ENCODE results near the gene DLK1.

Gene DLK1

DNA sequence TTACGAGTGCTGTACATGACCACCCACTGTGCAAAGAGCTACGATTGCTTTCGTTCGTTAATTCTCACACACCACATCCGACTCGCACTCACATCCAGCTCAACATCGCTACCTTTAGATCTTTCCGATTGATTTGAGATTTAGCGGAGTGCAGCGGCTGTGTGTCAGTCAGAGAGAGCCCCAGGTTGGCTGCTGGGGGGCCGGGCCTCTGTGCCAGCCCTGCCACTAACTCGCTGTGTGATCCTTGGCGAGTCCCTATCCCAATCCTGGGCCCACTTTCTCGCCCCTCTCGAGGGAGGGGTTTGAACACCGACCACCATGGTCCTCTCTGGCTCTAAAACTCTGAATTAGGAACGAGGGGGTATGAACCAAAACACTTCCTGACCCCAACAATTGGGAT lies 8.6 kb downstream of the DLK1 start:
- DNase-seq: no peak

DNA sequence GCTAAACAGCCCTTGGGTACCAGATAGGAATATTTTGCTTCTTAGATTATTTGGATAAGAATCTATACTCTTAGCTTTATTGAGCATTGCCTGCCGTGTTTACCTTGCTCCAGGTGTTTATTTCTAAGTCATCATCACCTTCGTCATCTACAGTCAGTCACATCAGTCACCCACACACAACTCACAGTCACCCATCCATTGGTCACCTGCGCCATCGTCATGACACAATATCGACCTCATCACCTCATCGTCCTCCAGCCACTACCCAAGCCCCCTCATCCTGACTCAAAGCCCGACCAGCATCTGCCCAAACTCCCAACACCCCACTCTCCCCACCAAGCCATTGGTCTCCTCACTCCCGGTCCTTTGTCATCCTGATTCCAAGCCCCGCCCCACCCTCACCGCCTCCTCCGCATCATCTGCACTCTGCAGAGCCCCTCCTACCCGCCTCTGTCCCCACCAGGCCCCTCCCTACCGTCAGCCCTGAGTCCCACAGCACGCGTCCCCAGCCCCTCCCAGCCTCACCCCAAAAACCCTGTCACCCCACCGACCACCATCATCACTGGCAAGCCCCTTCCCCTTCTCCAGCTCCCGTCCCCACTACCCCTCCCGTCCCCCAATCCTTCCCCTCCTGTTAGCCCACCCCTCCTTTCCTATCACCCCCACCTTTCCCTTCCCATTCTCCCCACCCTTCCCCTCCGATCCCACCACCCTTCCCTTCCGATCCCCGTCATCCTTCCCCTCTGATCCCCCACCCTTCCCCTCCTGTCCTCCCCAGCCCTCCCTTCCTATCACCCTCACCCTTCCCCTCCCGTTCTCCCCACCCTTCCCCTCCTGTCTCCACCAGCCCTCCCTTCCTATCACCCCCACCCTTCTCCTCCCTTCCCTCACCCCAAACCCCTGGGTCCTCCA lies 9.8 kb downstream of the DLK1 start:
- no peak for DNase-seq

GRCh38 chr14:100737526-100737925 lies 10.8 kb downstream of the DLK1 start:
- no peak for DNase-seq

DNA sequence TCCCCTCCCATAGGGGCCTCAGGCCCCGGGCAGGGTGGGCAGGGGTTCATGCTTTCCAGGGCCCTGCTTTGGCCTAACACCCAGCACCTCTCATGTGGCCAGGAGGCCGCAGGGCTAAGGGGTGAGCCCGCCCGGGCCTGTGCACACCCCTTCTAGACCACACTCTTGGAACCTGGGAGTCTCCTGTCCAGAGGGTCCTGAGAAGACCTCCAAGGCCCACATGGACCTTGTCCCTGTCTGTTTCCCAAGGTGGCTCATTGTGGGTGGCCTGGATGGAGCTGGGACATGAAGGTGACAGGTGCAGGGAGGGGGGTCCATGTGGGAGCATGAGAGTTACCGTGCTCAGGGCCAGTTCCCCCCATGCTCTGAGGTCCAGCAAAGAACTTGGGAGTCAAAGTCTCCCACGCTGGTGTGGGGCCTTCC lies 11.6 kb downstream of the DLK1 start:
- DNase-seq: no peak

GRCh38 chr14:100738704-100739131 lies 12.0 kb downstream of the DLK1 start:
- no peak for DNase-seq

DNA sequence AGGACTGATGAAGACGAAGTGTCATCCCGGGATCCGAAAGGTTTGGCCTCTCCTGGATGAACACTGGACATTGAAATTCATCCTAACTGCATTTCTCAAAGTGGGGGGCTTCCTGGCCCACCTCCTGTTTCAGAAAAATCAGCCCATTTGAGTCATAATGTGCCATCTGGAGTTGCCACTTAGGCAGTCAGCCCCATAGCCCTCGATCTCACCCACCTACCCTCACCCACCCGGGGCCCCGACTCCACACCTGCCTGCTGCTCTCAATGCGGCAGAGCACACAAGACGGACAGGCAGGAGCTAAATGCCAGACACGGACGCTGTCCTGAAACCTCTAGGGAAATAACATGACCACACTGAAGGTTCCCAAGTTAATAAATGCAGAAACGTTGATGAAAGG lies 12.6 kb downstream of the DLK1 start:
- no peak for DNase-seq

DNA sequence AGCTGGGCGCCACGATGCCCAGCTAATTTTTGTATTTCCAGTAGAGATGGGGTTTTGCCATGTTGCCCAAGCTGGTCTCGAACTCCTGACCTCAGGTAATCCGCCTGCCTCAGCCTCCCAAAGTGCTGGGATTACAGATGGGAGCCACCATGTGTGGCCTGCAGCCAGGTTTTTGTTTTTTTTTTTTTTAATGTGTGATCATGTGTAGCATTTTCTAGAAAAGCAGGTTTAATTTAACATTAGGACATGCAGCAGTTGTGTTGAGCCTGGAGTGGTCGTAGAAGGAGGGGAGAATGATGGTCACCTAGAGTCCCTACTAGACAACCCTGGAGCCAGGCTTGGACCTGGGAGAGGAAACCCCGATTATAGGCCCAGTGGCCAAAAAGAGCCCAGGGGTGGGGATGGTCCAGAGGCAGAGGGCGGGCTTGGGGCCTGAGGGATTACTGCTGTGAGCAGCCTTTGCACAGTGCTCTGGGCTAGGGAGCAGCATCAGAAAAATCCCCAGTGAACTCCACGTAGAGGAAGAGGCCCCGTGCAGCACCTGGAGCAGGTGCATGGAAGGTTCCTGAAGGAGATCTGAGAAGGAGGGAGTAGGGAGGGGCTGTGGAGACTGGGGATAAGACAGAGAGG lies 13.6 kb downstream of the DLK1 start:
- DNase-seq: no peak

GRCh38 chr14:100740929-100741328 lies 14.2 kb downstream of the DLK1 start:
- no peak for DNase-seq

GRCh38 chr14:100741966-100742365 lies 15.3 kb downstream of the DLK1 start:
- DNase-seq: no peak

- no peak for DNase-seq
Observed at GRCh38 chr14:100746326-100746725, 19.6 kb downstream of the DLK1 start.

GRCh38 chr14:100747021-100747586 lies 20.4 kb downstream of the DLK1 start:
- no peak for DNase-seq

DNA sequence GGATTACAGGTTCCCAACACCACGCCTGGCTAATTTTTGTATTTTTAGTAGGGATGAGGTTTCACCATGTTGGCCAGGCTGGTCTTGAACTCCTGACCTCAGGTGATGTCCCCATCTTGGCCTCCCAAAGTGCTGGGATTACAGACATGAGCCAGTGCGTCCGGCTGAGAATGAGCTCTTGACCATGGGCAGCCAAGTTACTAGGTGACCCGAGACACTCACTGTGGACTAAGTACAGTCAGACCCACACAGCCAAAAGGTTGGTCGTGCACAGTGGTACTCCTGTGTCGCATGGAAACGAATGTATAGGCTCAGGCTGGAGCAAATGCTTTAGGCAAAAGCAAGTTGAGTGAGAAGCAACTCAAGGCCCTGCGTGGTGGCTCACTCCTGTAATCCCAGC lies 21.0 kb downstream of the DLK1 start:
- no peak for DNase-seq

GRCh38 chr14:100748403-100748802 lies 21.7 kb downstream of the DLK1 start:
- DNase-seq: no peak

DNA sequence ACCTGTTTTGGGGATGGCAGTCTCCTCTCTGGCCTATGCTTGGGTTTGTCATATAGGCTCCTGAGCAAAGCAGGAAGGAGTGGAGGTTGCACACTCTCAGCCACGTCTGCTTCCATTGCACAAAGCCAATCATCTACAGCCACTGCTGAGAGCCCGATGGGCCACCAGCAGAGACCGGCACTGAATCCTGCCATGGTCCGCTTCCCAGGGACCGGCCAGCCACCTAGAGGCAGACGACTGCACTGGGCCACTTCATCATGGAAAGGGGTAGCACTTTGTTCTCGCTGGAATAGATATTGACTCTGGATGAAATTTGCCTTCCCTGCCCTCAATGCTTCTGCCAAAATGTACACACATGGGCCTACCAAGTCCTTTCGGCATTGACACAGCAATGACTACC lies 22.3 kb downstream of the DLK1 start:
- no peak for DNase-seq

DNA sequence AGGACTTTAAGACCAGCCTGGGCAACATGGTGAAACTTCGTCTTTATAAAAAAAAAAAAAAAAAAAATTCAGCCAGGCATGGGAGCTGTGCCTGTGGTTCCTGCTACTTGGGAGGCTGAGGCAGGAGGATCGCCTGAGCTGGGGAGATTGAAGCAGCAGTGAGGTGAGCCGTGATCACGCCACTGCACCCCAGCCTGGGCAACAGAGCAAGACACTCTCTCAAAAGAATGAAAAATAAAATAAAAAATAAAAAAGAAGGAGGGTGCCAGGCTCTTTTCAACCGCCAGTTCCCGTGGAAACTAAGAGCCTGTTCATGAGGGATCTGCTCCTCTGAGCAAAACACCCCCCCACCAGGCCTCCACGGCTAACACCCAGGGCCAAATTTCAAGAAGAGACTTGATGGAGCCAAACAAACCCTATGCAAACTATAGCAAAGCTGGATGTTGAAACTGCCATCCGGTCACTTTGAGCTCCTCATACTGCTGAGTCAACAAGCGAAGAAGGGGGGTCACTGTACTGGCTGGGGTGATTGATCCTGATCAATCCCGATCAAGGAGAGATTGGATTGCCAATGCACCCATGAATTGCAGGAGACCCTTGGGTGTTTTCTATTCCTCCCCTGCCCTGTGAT lies 23.4 kb downstream of the DLK1 start:
- no peak for DNase-seq

- no peak for DNase-seq
Observed at GRCh38 chr14:100750762-100751699, 24.3 kb downstream of the DLK1 start.

DNA sequence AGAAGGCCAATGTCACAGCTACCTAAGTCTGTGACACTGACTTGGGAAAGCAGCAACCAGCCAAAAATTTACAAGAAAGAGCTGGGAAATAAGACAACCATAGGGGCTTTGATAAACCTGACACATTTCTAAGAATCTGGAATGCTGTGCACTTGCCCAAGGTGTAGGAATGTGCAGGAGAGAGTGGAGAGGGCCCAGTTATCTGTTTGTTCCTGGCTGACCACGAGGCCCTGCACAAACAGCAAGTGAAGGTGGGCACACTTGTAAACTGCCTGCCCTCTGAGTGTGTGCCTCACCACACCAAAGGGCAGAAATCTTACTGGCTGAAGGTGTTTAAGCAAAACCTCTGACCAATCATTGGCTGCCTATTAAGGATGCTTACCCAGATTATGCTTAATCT lies 27.3 kb downstream of the DLK1 start:
- DNase-seq: no peak

DNA sequence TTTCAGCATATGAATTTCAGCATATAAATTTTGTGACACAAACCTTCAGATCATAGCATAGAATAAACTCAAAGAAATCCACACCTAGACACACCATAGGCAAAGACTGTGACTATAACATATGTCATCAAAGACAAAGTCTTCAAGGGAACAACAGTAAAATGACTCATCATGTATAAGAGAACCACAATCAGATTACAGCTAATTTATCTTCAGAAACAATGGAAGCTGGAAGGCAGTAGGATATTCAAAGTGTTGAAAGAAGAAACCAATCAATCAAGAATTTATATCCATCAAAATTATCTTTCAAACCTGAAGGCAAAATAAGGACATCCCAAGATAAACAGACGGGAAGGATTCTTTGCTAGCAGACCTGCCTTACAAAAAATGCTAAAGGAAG lies 29.0 kb downstream of the DLK1 start:
- DNase-seq: peak; percentile 52

DNA sequence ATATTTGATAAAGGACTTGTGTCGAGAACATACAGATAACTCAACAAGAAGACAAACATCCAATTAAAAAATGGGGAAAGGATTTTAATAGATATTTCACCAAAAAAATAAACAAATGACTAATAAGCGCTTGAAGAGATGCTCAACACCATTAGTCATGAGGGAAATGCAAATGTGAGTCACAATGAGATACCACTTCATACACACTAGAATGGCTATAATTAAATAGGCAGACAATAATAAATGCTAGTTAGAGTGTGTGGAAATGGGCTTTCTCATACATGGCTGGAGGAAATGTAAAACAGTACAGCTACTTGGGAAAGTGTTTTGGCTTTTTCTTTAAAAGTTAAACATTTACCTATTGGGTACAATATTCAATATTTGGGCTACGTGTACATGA lies 34.8 kb downstream of the DLK1 start:
- DNase-seq: no peak

DNA sequence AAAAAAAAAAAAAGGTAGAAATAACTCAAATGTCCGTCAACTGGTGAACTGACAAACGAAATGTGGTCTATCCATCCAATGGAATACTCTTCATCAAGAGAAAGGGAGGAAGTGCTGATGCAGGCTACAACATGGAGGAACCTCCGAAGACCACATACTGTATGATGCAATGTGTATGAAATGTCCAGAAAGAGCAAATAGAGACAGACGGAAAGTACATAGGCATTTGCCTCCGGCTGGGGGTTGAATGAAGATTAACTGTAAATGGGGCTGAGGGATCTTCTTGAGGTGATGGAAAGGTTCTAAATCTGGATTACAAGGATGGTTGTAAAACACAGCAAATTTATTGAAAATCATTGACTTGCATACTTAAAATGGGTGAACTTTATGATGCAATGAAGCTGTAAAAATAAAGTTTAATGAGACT lies 35.4 kb downstream of the DLK1 start:
- DNase-seq: no peak

DNA sequence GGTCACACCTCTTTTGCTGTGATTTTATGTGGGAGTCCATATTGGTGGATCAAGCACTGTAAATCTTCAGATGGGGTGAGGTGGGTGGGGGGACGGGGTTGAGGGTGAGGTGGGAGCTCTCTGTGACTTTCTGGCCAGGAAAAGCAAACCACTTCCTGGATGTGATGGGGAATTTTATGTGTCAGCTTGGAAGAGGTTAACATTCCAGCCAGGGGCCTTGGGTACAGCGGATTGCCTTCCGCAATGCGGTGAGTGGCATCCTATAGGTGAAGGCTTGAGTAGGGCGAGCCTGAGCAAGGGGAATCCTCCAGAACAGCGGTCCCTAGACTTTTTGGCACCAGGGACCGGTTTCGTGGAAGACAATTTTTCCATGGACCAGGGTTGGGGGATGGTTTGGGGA lies 36.2 kb downstream of the DLK1 start:
- no peak for DNase-seq

DNA sequence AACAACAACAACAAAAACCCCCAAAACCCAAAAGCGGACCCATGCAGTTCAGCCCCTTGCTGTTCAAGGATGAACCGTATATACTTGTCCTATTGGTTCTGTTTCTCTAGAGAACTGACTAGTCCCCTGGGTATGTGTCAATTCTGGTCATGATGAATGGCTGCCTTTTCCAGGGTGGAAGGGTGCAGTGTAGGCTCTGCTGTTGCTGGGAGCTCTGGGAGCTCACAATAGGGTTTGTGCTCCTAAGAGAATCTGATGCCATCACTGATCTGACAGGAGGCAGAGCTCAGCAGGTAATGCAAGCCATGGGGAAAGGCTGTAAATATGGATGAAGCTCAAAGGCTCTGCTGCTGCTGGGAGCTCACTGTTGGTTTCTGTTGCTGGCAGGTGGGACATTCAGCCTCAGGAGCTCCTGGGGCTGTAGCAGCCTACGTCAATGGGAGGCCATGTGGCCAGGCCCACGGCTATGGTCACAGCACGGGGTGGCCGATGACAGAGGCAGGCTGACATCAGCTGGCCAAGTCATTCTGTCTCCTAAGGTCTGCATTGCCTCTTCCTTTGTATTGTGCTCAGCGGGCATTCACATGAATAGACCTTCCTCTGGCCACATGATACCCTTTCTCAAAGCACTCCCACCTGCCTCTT lies 37.9 kb downstream of the DLK1 start:
- no peak for DNase-seq

Measured in hematopoietic multipotent progenitor cell treated with erythropoietin and hydrocortisone succinate and interleukin-3 and kit ligand, for 4 days (in vitro differentiated cells).